ENCODE data around the gene SMIM12.
"Not testable (repeated sequence)": the region's sequence is repeated elsewhere in the genome, so short reads cannot be mapped to it uniquely, and the experiment has no call there.

Gene SMIM12

GRCh38 chr1:34840426-34840825 is 19.1 kb downstream of the SMIM12 start:
- no peak overlapping the region for H3K27ac ChIP-seq (ENCODE audit: low read length)
- no peaks in the 10 kb centered on the region for H3K36me3 ChIP-seq (ENCODE audit: control insufficient read depth in 1 of 2, insufficient read depth in 2 of 2, low read length in 2 of 2)
- H3K4me3 ChIP-seq (ENCODE audit: low read depth in 1 of 2, low read length in 2 of 2) = no peak overlapping the region
- H3K9me3 ChIP-seq (ENCODE audit: control insufficient read depth in 1 of 2, low read length in 2 of 2) = no peaks in the 10 kb centered on the region
- H3K27me3 ChIP-seq (ENCODE audit: low read depth, low read length) = no peaks in the 10 kb centered on the region
- H3K4me1 ChIP-seq (ENCODE audit: control insufficient read depth in 1 of 2, insufficient read depth in 2 of 2, low read length in 2 of 2) = no peaks in the 10 kb centered on the region

- H3K4me1 ChIP-seq (ENCODE audit: control insufficient read depth in 1 of 2, insufficient read depth in 2 of 2, low read length in 2 of 2) = no peaks in the 10 kb centered on the region
- H3K36me3 ChIP-seq (ENCODE audit: control insufficient read depth in 1 of 2, insufficient read depth in 2 of 2, low read length in 2 of 2) = no peaks in the 10 kb centered on the region
- H3K4me3 ChIP-seq (ENCODE audit: low read depth in 1 of 2, low read length in 2 of 2) = no peak overlapping the region
- no peaks in the 10 kb centered on the region for H3K9me3 ChIP-seq (ENCODE audit: control insufficient read depth in 1 of 2, low read length in 2 of 2)
- no peaks in the 10 kb centered on the region for H3K27me3 ChIP-seq (ENCODE audit: low read depth, low read length)
- H3K27ac ChIP-seq (ENCODE audit: low read length) = no peak overlapping the region
These were observed 19.8 kb downstream of the SMIM12 start for GRCh38 chr1:34839526-34840305.

GRCh38 chr1:34833711-34834110 is 25.8 kb downstream of the SMIM12 start:
- H3K27ac ChIP-seq (ENCODE audit: low read length) = no peak overlapping the region
- no peak overlapping the region for H3K4me3 ChIP-seq (ENCODE audit: low read depth in 1 of 2, low read length in 2 of 2)
- H3K27me3 ChIP-seq (ENCODE audit: low read depth, low read length) = no peaks in the 10 kb centered on the region
- no peaks in the 10 kb centered on the region for H3K4me1 ChIP-seq (ENCODE audit: control insufficient read depth in 1 of 2, insufficient read depth in 2 of 2, low read length in 2 of 2)
- peaks cover 0 to 9% of the 10 kb centered on the region in 2 donors for H3K36me3 ChIP-seq (ENCODE audit: control insufficient read depth in 1 of 2, insufficient read depth in 2 of 2, low read length in 2 of 2)
- no peaks in the 10 kb centered on the region for H3K9me3 ChIP-seq (ENCODE audit: control insufficient read depth in 1 of 2, low read length in 2 of 2)

- Histone ChIP-seq H3K27me3 (ENCODE audit: low read depth, low read length) (no peaks in the 10 kb centered on the region), H3K4me3 (ENCODE audit: low read depth in 1 of 2, low read length in 2 of 2) (no peak overlapping the region), H3K27ac (ENCODE audit: low read length) (no peak overlapping the region), H3K4me1 (ENCODE audit: control insufficient read depth in 1 of 2, insufficient read depth in 2 of 2, low read length in 2 of 2) (no peaks in the 10 kb centered on the region), H3K36me3 (ENCODE audit: control insufficient read depth in 1 of 2, insufficient read depth in 2 of 2, low read length in 2 of 2) (peaks cover 0 to 9% of the 10 kb centered on the region in 2 donors), H3K9me3 (ENCODE audit: control insufficient read depth in 1 of 2, low read length in 2 of 2) (no peaks in the 10 kb centered on the region)
These were observed 27.8 kb downstream of the SMIM12 start for GRCh38 chr1:34831721-34832246.

DNA sequence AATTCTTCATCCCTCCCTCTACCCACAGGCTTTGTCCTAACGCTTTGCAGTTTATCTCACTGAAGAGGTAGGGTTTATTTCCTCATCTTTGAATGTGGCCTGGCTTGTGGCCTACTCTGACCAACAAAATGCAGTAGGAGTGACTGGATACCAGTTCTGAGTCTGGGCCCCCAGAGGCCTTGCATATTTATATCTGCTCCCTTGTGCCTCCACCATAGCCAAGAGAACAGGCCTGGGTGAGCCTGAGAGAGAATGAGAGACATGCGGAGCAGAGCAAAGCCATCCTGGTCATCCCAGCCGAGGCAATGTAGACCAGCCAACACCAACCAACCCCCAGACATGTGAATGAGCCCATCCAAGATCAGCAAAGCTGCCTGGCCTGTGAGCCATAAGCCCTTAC is 30.3 kb downstream of the SMIM12 start:
- peaks cover 0 to 9% of the 10 kb centered on the region in 2 donors for H3K36me3 ChIP-seq (ENCODE audit: control insufficient read depth in 1 of 2, insufficient read depth in 2 of 2, low read length in 2 of 2)
- H3K27me3 ChIP-seq (ENCODE audit: low read depth, low read length) = no peaks in the 10 kb centered on the region
- H3K9me3 ChIP-seq (ENCODE audit: control insufficient read depth in 1 of 2, low read length in 2 of 2) = no peaks in the 10 kb centered on the region
- no peaks in the 10 kb centered on the region for H3K4me1 ChIP-seq (ENCODE audit: control insufficient read depth in 1 of 2, insufficient read depth in 2 of 2, low read length in 2 of 2)
- H3K27ac ChIP-seq (ENCODE audit: low read length) = no peak overlapping the region
- no peak overlapping the region for H3K4me3 ChIP-seq (ENCODE audit: low read depth in 1 of 2, low read length in 2 of 2)

GRCh38 chr1:34828611-34829010 is 30.9 kb downstream of the SMIM12 start:
- no peaks in the 10 kb centered on the region for H3K27me3 ChIP-seq (ENCODE audit: low read depth, low read length)
- peaks cover 0 to 4% of the 10 kb centered on the region in 2 donors for H3K9me3 ChIP-seq (ENCODE audit: control insufficient read depth in 1 of 2, low read length in 2 of 2)
- no peak overlapping the region for H3K27ac ChIP-seq (ENCODE audit: low read length)
- H3K4me1 ChIP-seq (ENCODE audit: control insufficient read depth in 1 of 2, insufficient read depth in 2 of 2, low read length in 2 of 2) = no peaks in the 10 kb centered on the region
- peaks cover 0 to 9% of the 10 kb centered on the region in 2 donors for H3K36me3 ChIP-seq (ENCODE audit: control insufficient read depth in 1 of 2, insufficient read depth in 2 of 2, low read length in 2 of 2)
- H3K4me3 ChIP-seq (ENCODE audit: low read depth in 1 of 2, low read length in 2 of 2) = no peak overlapping the region

DNA sequence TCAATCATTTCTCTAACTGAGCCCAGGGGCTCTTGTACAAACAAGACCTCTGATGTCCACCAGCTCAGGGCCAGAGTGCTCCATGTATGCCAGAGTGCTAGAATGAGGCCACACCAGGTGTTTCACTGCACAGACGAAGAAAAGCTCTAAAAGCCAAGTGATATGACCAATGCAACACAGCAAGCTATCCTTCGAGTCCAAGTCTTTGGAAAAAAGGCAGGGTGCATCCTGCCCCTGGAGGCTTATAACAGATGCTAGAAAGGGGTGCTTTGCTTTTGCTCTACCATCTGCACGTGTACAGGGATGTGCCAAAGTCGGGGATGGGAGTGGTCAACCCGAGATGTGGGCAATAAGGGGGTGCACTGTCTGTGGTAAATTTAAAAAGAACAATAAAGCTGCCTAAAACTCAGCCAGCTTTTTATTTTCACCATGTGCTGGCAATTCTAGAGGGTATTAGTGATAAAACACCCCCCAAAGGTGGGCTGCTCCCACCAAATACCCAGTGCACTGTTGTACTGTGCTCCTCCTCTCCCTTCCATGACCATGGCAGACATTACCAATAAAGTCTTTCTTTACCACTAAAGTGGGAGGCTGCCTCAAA is 32.1 kb downstream of the SMIM12 start:
- Histone ChIP-seq H3K27ac (ENCODE audit: low read length) (no peak overlapping the region), H3K4me3 (ENCODE audit: low read depth in 1 of 2, low read length in 2 of 2) (no peak overlapping the region), H3K27me3 (ENCODE audit: low read depth, low read length) (no peaks in the 10 kb centered on the region), H3K4me1 (ENCODE audit: control insufficient read depth in 1 of 2, insufficient read depth in 2 of 2, low read length in 2 of 2) (no peaks in the 10 kb centered on the region), H3K36me3 (ENCODE audit: control insufficient read depth in 1 of 2, insufficient read depth in 2 of 2, low read length in 2 of 2) (peaks cover 0 to 9% of the 10 kb centered on the region in 2 donors), H3K9me3 (ENCODE audit: control insufficient read depth in 1 of 2, low read length in 2 of 2) (peaks cover 0 to 6% of the 10 kb centered on the region in 2 donors)

DNA sequence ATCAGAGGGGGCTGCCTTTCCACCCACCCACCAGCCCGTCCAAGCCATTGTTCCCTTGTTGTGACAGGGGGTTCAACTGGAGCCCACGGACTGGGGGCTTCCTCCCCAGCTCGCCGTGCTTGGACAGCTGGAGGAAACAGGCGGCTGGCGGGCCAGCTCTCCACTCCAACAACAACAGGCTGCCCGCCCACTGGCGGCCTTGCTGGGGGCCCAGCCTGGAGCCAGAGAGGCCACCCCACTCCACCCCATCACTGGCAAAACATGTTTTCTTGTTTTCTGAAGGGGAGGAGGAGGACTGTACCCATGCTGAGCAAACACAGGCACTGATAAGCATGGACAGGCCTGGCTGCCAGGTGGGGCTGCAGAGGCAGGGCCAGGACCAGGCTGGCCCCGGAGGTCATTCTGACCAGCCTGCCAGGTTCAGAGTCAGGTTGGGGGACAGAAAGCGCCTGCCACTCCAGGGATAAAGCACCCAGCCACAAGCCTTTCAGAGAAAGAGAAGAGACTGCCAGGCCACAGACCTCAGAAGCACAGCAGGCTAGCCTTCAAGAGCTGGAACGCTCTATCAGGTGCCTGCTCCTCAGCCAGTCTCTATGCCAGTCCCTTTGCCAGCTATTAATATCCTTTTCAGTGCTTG is 34.0 kb downstream of the SMIM12 start:
- Histone ChIP-seq H3K4me3 (ENCODE audit: low read depth in 1 of 2, low read length in 2 of 2) (no peak overlapping the region), H3K9me3 (ENCODE audit: control insufficient read depth in 1 of 2, low read length in 2 of 2) (peaks cover 0 to 6% of the 10 kb centered on the region in 2 donors), H3K27ac (ENCODE audit: low read length) (no peak overlapping the region), H3K27me3 (ENCODE audit: low read depth, low read length) (no peaks in the 10 kb centered on the region), H3K4me1 (ENCODE audit: control insufficient read depth in 1 of 2, insufficient read depth in 2 of 2, low read length in 2 of 2) (no peaks in the 10 kb centered on the region), H3K36me3 (ENCODE audit: control insufficient read depth in 1 of 2, insufficient read depth in 2 of 2, low read length in 2 of 2) (peaks cover 0 to 3% of the 10 kb centered on the region in 2 donors)

GRCh38 chr1:34824817-34825454 is 34.6 kb downstream of the SMIM12 start:
- peaks cover 0 to 3% of the 10 kb centered on the region in 2 donors for H3K36me3 ChIP-seq (ENCODE audit: control insufficient read depth in 1 of 2, insufficient read depth in 2 of 2, low read length in 2 of 2)
- H3K4me1 ChIP-seq (ENCODE audit: control insufficient read depth in 1 of 2, insufficient read depth in 2 of 2, low read length in 2 of 2) = no peaks in the 10 kb centered on the region
- no peak overlapping the region for H3K4me3 ChIP-seq (ENCODE audit: low read depth in 1 of 2, low read length in 2 of 2)
- H3K27ac ChIP-seq (ENCODE audit: low read length) = no peak overlapping the region
- no peaks in the 10 kb centered on the region for H3K27me3 ChIP-seq (ENCODE audit: low read depth, low read length)
- peaks cover 0 to 6% of the 10 kb centered on the region in 2 donors for H3K9me3 ChIP-seq (ENCODE audit: control insufficient read depth in 1 of 2, low read length in 2 of 2)

GRCh38 chr1:34822202-34822601 is 37.3 kb downstream of the SMIM12 start:
- no peak overlapping the region for H3K27ac ChIP-seq (ENCODE audit: low read length)
- peaks cover 0 to 6% of the 10 kb centered on the region in 2 donors for H3K9me3 ChIP-seq (ENCODE audit: control insufficient read depth in 1 of 2, low read length in 2 of 2)
- no peak overlapping the region for H3K4me3 ChIP-seq (ENCODE audit: low read depth in 1 of 2, low read length in 2 of 2)
- peaks cover 0 to 3% of the 10 kb centered on the region in 2 donors for H3K36me3 ChIP-seq (ENCODE audit: control insufficient read depth in 1 of 2, insufficient read depth in 2 of 2, low read length in 2 of 2)
- H3K27me3 ChIP-seq (ENCODE audit: low read depth, low read length) = no peaks in the 10 kb centered on the region
- H3K4me1 ChIP-seq (ENCODE audit: control insufficient read depth in 1 of 2, insufficient read depth in 2 of 2, low read length in 2 of 2) = no peaks in the 10 kb centered on the region

DNA sequence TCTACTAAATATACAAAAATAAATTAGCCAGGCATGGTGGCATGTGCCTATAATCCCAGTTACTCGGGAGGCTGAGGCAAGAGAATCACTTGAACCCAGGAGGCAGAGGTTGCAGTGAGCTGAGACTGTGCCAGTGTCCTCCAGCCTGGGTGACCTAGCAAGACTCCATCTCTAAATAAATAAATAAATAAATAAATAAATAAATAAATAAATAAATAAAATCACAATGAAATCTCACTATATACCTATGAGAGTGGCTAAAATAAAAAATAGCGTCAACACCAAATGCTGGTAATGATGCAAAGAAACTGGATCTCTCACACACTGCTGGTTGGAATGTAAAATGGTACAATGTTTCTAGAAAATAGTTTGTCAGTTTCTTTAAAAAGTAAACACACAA is 40.7 kb downstream of the SMIM12 start:
- not testable (repeated sequence) for H3K27ac ChIP-seq (ENCODE audit: low read length); H3K27me3 ChIP-seq (ENCODE audit: low read depth, low read length); H3K4me3 ChIP-seq (ENCODE audit: low read depth in 1 of 2, low read length in 2 of 2); H3K36me3 ChIP-seq (ENCODE audit: control insufficient read depth in 1 of 2, insufficient read depth in 2 of 2, low read length in 2 of 2); H3K9me3 ChIP-seq (ENCODE audit: control insufficient read depth in 1 of 2, low read length in 2 of 2); H3K4me1 ChIP-seq (ENCODE audit: control insufficient read depth in 1 of 2, insufficient read depth in 2 of 2, low read length in 2 of 2)

All from muscle layer of duodenum (tissue), 2 donors.